ENCODE data around the gene PHF21B.
"Not testable (repeated sequence)": the region's sequence is repeated elsewhere in the genome, so short reads cannot be mapped to it uniquely, and the experiment has no call there.

The PHF21B gene

DNA sequence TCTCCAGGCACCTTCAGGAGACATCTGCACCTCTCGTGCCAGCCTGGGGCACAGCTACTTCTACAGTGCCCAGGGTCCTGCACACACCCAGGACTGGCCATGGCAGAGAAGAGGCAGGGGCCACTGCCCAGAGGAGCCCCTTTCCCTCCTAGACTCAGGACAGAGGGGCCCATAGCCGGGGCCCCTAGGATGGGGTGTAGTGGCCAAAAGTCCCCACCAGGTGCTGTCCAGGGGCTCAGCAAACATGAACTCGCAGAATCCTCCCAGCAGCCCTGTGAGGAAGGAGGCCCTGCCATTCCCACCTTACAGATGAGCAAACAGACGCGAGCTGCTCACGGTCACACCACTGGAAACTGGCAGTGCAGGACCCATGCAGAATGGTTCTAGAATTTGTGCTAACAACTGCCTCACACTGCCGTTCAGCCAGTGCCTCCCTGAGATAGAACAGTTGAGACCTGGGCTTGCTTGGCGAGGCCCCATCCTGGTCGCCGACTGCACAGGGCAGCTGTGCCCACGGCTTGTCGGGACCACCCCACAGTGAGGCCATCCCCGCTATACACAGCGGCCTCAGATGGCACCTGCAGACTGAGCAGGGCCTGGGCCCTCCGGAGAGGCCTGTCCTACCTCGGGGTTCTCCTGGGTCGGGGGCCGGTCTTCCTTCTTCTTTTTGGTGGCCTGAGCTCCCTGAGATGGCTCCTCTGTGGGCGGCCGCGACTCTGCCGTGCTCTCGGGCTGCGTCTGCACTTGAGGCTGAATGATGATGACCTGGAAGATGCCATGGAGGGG, 96.4 kb downstream of the PHF21B start:
- no peak overlapping the region for H3K4me3 ChIP-seq (ENCODE audit: low read depth, low read length)
- TF ChIP-seq CTCF (IDR thresholded peaks at IDR 0.05; ENCODE audit: low read depth, low read length, missing control alignments) = peak; percentile 16
- no peak for DNase-seq (ENCODE audit: low read depth)

- no peak for DNase-seq (ENCODE audit: low read depth)
- TF ChIP-seq CTCF (IDR thresholded peaks at IDR 0.05; ENCODE audit: low read depth, low read length, missing control alignments) = no peak
- no peak overlapping the region for H3K4me3 ChIP-seq (ENCODE audit: low read depth, low read length)
These were observed 100.6 kb downstream of the PHF21B start for GRCh38 chr22:44909241-44909640.

DNA sequence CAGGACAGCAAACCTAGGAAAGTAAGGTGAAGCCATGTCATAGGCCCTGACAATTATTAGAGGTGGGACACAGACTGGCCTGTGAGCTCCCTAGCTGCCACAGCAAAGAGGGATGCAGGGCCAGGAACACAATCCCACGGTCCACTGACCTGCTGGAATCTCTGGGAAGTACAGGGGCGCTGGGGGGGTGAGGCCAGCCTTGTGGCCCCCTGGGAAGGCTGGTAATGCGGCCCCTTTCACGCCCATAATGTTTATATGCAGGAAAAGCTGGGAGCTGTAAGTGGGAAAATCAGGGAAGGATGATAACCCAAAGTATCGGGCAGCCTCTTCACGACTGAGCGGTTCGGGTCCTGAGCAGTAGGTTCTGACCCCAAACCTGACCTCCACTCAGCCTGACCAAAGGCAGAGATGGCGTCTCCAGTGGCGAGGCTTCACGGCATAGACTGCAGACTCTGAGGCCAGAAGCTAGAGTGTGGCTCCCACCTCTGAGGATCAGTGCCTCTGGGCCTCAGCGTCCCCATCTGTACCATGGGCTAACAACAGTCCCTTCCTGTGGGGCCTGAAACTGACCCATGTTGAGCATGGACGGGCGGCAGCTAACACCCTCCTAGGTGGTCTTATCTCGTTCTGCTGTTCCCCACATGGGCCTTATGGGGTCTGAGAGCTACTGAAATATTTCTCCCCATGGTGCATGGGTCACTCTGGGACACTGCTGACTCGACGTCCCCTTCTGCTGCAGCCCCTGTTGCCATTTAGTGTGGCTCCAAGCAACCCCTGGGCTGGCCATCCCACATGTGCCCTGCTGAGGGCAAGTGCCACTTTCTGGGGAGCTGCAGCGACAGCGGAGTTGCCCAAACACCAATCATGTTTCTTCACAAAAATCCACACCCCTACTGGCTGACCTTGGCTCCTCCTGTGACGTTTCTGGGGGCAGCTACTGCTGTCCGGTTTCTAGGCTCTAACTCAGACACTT, 101.8 kb downstream of the PHF21B start:
- no peak for DNase-seq (ENCODE audit: low read depth)
- TF ChIP-seq CTCF (IDR thresholded peaks at IDR 0.05; ENCODE audit: low read depth, low read length, missing control alignments) = no peak
- no peak overlapping the region for H3K4me3 ChIP-seq (ENCODE audit: low read depth, low read length)

GRCh38 chr22:44906999-44907644, 102.7 kb downstream of the PHF21B start:
- DNase-seq (ENCODE audit: low read depth) = no peak
- no peak for TF ChIP-seq CTCF (IDR thresholded peaks at IDR 0.05; ENCODE audit: low read depth, low read length, missing control alignments)
- no peak overlapping the region for H3K4me3 ChIP-seq (ENCODE audit: low read depth, low read length)

GRCh38 chr22:44906248-44906936, 103.4 kb downstream of the PHF21B start:
- no peak for TF ChIP-seq CTCF (IDR thresholded peaks at IDR 0.05; ENCODE audit: low read depth, low read length, missing control alignments)
- no peak overlapping the region for H3K4me3 ChIP-seq (ENCODE audit: low read depth, low read length)
- DNase-seq (ENCODE audit: low read depth) = no peak

GRCh38 chr22:44904492-44905152, 105.2 kb downstream of the PHF21B start:
- DNase-seq (ENCODE audit: low read depth); H3K4me3 ChIP-seq (ENCODE audit: low read depth, low read length): not testable (repeated sequence)

DNA sequence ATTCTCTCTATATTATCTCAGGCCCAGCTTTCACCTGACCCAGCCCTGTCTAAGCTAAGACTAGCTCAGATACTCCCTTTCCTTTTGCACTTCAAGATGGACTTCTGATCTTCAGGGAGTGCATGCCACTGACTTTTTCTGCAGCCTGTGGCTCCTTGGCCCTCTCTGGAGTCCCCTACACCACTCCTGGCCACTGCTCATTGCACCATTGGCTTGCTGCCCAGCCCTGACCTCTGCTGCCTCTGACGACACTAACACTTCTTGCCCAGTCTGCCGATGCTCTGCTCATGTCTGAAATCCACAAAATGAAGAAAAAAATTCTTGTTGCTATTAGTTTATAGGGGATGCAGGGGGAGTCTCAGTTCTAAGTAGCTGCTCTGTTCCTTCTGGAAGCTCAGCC, 106.6 kb downstream of the PHF21B start:
- H3K4me3 ChIP-seq (ENCODE audit: low read depth, low read length); DNase-seq (ENCODE audit: low read depth): not testable (repeated sequence)
